Renal cortex interstitium (tissue), 11 donors: ENCODE data around the gene CREB1. TPM values are rescaled to one million over a fixed set of nuclear protein-coding genes. Genes with fewer than 3 reads are reported as not detected.

Source experiments
- DNase-seq, 11 donors: peaks; one replicate each; pipeline ENCODE4 v3.0.0-alpha.2; 2013; ENCODE audit warnings: low read depth in 9 of 11, low spot score in 4 of 11; ENCODE audit errors: extremely low read depth in 1 of 11
- polyA plus RNA-seq, 3 donors: library from polyadenylated mRNA; unstranded; fragments of 120-200 nt; gene quantifications; one replicate each; pipeline ENCODE4 v1.2.1, GENCODE V29; 2013; ENCODE audit not compliant: insufficient read length in 3 of 3

CREB1 gene
- polyA plus RNA-seq, 3 donors: 72.5 to 83.1 (median 73.5) TPM

GRCh38 chr2:207593277-207593676, 63.5 kb downstream of the CREB1 start:
- no peak for DNase-seq

GRCh38 chr2:207594264-207594663, 64.5 kb downstream of the CREB1 start:
- no peak for DNase-seq

DNA sequence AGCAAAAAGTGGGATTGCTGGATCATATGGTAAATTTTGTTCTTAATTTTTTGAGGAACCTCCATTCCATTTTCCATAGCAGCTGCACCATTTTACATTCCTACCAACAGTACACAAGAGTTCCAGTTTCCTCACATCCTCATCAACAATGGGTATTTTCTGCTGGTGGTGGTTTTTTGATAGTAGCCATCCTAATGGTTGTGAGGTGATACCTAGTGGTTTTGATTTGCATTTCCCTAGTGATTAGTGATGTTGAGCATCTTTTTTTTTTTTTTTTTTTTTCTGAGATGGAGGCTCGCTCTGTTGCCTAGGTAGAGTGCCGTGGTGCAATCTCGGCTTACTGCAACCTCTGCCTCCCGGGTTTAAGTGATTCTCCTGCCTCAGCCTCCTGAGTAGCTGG, 65.0 kb downstream of the CREB1 start:
- no peak for DNase-seq

DNA sequence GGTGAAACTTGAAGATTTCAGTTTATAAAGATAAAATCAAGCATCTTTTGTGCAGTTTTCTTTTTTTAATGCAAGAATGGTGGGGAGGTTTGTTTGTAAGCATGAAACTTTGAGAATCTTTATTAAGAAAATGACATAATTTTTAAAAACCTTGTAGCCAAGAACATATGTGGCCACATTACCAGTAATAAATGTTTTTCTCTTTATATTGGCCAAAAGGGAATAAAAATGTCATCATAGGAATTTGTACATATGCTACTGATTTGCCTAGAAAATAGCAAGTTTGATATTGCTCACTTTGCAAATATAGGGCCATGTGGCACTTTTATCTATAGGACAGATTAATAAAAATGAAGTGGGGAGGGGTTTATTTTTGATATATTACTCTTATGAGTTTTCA, 69.9 kb downstream of the CREB1 start:
- no peak for DNase-seq

GRCh38 chr2:207600231-207600630, 70.5 kb downstream of the CREB1 start:
- no peak for DNase-seq

- no peak for DNase-seq
Measured at GRCh38 chr2:207601774-207602173, 72.0 kb downstream of the CREB1 start.

DNA sequence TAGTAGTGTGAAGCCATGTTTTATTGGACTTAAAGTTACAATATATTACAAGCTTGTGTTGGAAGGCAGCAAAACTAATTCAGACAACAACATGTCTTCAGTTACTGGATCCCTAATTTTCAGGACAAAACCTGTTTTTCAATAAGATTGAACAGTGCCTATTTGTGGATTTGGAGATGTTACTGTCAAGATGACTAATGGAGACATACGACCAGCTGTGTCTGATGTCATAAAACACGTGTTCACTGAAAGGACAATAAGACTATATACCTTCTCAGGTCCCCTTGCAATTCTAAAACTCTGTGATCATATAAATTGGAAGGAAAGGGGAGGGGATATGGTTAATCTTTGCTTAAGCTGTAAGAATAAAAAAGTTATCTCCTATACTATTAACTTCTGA, 73.7 kb downstream of the CREB1 start:
- no peak for DNase-seq

GRCh38 chr2:207606399-207606798, 76.6 kb downstream of the CREB1 start:
- no peak for DNase-seq

GRCh38 chr2:207606829-207607228, 77.1 kb downstream of the CREB1 start:
- DNase-seq: no peak

DNA sequence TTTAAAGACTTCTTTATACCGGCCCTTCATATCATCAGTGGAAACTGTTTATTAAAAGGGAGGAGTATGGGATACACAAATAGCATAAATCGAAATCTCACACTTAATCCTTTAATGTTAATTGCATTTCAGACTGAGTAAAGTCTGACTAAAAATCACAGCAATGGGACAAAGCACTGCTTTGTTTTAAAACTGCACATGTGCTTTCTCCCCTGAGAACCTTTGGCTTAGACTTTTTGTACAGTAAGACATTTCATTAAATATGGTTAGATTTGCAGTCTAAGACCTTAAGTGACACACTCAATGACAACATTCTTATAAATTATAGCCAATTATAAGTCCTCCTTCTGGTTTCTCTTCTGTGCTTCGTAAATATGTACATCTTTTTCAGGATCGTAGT, 83.0 kb downstream of the CREB1 start:
- DNase-seq: no peak

GRCh38 chr2:207614824-207615223, 85.1 kb downstream of the CREB1 start:
- DNase-seq: no peak

DNA sequence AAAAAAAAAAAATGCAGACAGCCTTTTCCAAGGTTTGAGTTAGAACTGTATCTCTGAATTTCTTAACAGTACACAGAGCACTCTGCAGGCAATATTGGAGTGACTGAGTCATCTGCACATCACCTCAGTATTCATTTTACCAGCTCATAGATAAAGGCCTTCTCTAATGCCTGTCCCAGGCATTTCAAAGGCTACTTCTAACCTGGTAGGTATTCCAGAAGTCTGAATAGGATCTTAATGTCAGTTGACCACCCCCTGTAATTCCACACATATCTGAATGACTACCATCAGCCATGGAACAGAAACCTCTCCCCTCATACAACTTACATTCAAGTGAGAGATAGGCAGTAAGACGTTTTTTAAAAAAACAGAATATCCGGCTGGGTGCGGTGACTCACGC, 86.4 kb downstream of the CREB1 start:
- no peak for DNase-seq

- DNase-seq: peak in 1 of 11 donors; percentile 14
Measured at GRCh38 chr2:207617011-207617671, 87.4 kb downstream of the CREB1 start.

DNA sequence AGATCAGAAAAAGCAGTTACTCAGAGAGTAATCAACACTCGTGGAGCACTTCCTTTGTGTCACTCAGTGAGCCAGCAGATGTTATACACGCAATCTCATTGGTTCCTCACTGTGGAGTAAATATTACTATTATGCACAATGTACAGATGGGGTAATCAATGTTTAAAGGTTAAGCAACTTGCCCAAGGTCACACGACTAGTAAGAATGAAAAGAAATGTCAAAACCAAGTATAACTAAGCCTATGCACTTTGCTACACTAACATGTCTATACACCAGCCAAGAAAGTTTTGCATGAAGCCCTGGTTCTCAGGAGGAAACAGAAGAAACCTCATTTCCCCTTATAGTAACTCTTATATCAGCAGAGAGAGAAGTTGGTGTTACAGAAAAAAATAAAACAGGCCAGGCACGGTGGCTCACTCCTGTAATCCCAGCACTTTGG, 90.0 kb downstream of the CREB1 start:
- no peak for DNase-seq

- DNase-seq: no peak
Measured at GRCh38 chr2:207621501-207622039, 91.8 kb downstream of the CREB1 start.

DNA sequence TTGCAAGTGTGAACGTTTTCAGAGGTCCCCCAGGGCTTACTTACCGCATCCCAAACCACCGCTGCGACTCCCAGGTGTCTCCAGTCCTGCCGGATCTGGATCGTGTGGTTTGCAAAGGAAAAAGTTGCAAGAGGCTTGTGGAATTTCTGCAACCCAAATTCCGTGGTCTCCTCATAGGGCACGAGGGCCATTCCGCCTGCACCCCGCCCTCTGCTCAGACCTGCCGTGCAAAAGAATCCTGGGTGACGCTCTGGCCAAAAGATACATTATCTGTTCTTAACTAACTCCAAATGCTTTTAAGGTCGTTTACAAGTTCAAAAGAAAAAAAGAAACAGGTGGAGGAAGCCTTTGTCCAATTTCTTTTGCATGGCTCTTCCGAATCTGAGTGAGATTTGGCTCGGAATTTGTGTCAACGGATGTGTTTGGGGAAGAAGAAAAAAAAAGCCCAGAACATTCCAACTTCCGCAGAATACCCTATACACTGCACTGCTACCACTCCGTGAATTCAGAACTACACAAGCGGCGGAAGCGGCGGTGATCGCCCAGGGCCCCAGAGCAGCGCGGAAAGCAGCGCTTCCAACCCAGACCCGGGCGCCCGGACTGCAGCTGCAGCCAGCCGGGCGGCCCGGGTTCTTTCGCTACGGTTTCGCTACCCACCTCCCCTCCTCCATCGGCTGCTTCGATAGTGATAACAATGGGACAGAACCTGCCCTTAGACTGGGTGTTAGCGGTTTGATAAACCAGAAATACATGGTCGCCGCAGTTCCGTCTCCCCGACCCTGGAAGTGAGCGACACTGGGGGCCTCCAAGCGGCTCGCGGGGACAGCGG, 94.6 kb downstream of the CREB1 start:
- DNase-seq: peak in 10 of 11 donors; percentile 35 to 61 (median 52)

GRCh38 chr2:207625014-207625907, 95.5 kb downstream of the CREB1 start, which contains the start of gene METTL21A:
Gene METTL21A, minus strand, starts transcription at chr2:207625394. Its CDS starts 1,019 bp downstream, at chr2:207624375.
- peak; percentile 47 to 80 (median 72) for DNase-seq

- DNase-seq: no peak
Measured at GRCh38 chr2:207629553-207629952, 99.8 kb downstream of the CREB1 start.

GRCh38 chr2:207630491-207630890, 100.7 kb downstream of the CREB1 start:
- no peak for DNase-seq
